HTR-8/SVneo (cell line): ENCODE data around the gene TBX5.

Source experiments
- DNase-seq: peaks from one replicate; pipeline ENCODE4 v3.0.0; 2011; ENCODE audit warnings: low spot score, mixed read lengths; ENCODE audit not compliant: insufficient read length
- FAIRE-seq: peaks from 2 replicates; lab custom pipeline; 2011; peaks lifted over from hg19 to GRCh38; lab: Jason Lieb, UNC

TBX5 gene

DNA sequence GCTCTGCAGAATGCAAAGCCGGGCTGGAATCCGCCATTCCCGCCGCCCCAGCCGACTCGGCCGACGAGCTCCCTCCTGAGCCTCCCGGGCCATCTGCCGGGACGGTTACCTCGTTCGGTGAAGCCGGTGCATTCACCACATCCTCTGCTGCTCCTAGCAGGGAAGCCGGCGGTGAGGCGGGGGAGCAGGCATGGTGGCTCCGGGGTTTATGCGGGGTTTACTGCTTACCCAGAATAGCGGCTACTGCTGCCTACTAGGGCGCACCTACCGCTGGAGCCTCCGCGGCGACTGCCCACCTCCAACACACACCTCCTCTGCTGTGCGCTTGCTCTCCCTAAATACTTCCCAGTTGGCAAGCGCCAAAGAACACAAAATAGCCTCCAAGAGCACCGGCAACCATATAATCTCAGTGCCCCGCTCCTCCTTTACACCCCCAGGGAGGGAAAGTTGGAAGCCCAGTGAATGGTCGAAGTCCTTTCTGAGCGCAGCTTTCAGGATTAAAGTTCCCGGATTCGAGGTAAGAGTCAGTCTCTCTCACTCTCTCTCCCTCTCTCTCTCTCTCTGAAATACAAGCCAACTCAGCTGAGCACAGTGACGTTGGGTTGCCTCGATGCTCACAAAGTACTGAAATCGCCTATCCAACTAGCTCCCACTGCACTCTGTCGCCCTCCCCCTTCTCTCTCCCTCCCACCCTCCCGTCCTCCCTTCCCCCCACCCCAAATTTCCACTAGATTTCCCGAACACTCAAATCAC is at the start of gene TBX5:
TSS of gene TBX5 (minus strand) at position 626 of the 753 bp plus-strand sequence. CDS start 2,246 bp downstream, outside the sequence.
- FAIRE-seq (no peak), DNase-seq (no peak)

DNA sequence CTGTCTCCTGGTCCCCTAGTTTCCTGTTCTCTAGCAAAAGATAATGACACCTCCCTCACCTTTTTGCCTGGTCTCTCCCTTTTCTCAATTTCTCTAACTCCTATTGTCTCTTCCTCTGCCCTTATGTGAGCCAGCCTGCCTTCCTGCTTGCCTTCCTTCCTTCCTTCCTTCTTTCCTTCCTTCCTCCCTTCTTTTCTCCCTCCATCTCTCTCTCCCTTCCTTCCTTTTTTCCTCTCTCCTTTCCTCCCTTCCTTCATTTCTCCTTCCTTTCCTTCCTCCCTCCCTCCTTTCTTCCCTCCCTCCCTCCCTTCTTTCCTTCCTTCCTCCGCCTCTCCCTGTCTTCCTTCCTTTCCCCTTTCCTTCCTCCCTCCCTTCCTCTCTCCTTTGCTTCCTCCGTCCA is 45.7 kb upstream of the TBX5 start:
- FAIRE-seq (no peak), DNase-seq (no peak)

DNA sequence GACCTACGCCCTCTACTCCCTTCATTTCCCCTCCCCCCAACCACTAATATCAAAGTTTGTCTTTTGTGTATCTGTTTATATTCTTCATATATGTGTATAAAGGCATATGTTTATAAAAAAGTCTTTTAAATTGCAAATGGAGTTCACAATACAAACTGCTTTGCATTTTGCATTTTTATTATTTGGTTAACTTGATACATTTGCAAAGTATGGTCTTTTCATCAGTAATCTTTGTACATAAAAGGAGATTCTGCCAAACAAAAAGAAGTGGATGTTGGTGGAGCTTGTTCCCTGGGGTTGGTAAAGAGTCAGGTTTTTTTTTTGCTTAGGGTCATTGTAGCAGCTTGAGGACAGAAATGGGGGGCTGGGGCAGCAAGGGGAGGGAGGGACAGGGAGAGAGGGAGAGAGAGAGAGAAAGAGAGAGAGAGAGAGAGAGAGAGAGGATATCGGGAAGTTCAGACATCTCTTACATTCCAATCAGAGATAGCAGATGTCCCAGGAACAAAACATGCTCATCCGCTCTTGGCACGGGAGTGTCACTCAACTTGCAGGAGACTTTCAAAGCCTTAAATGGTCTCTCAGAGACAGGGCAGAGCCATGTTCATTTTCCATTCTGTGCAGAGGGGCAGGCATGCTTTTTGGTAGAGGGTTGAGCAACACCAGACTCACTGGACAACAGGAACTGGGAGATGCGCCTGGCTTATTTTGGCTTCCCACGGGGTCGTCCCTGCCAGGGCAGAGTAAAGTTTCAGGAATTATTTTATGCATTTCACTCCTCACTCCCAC is 44.8 kb upstream of the TBX5 start:
- DNase-seq (no peak), FAIRE-seq (no peak)

DNA sequence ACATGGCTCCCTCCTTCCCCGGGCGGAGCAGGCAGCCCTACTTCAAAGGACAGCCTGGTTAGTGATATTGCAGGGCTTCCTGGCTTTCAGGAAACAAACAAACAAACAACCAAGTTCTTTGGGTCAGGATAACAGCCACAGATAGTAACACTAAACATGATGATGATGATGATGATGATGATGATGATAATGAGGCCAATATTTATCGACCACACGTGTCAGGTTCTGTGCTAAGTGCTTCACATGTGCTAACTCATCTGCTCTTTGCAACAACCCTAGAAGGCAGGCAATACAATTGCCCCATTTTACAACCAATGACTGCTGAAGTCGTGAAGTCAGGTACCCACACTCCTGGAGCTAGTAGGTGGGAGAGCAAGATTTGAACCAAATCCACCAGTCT is 44.1 kb upstream of the TBX5 start:
- DNase-seq (no peak), FAIRE-seq (no peak)

DNA sequence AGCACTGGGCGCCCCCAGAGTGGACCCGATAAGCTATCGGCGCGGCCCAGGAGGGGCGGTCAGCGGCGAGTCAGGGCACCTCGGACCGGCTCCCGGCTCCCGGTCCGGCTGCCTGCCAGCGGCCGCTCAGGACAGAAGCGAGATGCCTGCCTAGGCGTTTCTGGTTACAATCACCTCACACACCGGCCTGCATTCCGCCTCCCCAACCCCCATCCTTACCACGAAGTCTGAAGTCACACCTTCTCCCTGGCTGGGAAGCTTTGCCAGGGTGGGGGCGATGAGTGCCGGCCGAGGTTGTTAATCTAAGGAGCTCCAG is 42.6 kb upstream of the TBX5 start:
- FAIRE-seq, result no peak
- DNase-seq, result no peak

DNA sequence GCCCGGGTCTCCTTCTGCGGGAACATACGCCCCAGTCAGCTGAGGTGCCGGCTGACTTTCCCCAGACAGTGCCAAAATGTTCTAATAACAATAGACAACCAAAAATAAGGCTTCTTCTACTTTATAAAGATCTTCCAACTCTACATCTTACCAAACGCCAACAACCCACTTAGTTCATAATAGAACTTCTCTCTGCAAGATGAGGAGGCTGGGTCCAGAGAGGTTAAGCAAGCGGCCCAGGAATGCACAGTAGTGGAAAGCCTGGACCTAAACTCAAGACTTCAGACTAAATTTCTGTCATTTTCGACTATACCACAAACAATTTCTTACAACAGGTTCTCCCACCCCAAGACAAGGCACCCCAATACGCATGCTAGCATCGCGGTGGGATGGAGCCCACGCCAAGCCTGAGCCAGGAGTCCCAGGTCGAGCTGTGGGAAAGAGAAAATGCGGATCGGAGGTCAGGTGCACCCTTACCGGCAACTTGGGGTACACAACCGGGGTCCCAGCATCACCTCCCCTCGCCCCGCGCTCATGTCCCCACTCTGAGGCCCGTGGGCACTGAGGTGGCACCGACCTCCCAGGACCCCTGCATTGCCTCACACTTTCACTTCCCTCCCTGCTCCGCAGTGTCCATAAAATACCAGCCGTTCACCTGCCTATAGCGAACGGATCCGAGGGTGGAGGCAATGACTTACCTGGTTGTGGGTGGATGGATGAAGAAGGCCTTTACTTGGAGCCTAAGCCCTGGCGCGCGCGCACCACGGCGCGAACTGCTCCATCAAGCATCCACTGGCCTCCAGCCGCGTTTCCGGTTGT is 42.1 kb upstream of the TBX5 start:
- DNase-seq (no peak), FAIRE-seq (no peak)

DNA sequence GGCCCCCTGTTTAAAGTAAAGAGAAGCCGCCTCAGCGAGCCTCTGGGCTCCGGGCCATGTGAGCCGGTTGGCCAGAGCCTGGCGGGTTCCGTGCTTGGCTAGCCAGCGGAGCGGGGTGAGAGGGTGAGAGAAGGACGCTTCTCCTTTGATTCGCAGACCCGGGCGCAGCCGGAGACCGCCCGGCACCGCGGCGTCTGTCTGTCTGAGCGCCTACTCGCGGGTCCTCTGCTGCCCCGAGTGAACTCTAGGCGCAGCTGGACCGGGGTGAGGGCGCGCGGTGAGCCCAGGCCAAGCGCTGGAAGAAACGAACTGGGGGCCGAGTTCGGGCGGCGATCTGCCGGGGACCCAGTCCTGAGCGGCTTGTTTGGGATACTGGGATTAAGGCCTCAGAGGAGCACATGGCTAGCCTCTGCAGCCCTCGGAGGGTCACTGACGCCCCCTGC is 41.4 kb upstream of the TBX5 start:
- FAIRE-seq, result no peak
- DNase-seq, result no peak

DNA sequence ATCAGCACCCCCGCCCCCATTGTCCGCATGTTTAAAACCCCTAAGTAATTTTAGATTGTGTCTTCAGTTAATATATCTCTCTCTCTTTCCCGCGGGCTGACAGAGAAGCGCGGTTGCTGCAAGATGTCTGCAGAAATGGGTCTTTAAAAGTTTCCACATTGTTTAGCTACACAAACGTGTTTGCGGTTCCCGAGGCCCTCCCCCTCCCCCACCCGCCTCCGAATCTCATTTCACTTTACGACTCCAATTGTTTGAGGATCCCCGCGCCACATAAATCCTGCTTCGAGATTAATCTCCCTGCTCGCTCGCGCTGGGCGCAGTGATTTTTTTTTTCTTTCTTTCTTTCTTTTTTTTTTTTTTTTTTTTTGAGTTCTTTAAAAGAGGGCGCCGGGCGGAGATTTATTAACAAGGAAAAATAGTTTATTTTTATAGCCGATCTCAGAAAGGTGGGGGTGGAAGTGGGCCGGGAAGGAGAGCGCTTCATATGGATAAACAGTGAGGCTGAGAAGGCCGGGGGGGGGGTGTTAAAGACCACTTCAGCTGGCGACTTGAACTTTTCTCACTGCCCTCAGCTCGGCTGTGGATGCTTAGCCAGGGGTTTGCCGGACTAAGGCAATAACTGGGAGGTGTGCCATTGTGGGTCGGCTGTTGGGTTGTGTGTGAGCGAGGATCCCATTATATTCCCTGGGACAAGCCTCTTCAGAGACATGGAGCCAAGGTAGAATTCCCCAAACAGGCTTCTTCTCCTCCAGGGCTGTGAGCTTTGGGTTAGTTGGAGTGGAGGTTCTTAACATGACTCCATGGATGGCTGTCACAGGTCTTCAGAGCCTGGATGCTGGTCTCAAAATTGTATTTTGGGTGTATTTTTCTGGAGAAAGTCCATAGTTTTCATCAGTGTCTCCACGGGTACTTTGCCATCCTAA is 39.7 kb upstream of the TBX5 start:
- no peak for DNase-seq
- no peak for FAIRE-seq

DNA sequence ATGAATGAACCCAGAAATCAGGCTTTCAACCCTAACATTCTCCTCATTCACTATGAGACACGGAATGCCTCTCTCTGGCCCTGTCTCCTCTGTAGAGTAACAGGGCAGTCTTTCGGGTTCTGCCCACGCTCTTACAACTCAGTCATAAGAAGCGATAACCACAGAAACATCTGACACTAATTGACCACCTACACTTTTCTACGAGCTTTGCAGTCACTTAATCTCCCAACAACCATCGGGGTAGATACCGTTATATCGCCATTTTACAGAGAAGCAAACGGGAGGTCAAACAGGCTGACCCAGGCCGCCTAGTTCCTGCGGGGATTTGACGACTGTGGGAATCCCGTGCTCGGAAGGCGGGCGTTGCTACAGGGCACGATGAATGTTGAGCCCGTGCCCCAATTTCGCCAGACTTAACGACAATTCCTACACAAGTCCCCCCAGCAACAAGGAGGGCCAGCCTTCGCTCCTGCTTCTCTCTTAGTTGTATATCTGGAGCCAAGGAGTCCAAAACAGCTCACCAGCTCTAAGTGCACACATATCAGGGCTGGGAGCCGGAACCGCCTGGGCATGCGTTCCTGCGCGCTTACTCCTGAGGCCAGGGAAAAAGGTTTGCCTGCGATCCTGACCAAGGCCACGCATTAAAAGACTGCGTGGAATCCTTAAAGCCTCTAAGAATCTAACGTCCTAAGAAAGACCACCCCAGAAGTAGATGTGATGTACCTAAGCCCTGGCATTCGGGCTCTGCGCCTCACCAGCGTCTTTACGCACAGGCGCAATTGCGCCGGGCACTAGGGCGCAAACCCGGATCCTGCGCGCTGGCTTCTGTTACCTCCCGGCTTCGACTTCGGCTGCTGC is 38.7 kb upstream of the TBX5 start:
- no peak for FAIRE-seq
- no peak for DNase-seq

DNA sequence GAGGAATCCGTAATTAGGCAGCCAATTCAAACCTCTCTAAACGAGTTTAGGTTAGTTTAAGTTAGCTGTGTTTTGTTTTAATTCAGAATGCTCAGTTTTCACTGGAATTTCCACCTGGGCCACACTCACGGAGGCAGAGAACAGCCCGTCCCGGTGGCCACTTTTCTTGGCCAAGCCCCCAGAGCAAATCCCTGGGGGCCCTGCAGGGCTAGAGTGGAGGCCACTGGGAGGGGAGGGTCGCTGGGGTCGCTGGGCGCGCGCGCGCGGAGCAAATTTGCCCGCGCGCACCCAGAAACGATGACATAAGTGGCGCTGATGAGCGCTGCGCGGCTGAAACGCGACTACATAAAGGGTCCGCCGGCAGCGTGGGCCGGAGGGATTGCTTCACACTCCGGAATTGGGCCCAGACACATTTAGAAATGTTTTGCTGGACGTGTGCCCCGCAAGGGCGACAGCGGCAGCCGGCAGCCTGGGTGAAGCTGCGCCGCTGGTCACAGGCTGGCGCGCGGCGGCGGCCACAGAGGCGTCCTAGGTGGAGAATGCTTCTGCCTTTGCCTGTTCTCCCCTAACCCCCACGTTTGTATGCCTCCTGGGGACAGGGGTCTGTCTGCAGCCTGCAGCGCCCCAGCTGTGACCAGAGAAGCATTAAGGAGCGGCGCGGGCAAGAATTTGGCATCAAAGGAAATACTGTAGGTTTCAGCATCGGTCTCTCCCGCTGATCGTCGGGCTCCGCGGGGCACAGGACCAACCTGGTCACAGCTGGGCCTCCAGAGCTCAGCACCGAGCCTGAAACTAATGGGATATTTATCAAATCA is 37.9 kb upstream of the TBX5 start:
- DNase-seq (no peak), FAIRE-seq (no peak)

DNA sequence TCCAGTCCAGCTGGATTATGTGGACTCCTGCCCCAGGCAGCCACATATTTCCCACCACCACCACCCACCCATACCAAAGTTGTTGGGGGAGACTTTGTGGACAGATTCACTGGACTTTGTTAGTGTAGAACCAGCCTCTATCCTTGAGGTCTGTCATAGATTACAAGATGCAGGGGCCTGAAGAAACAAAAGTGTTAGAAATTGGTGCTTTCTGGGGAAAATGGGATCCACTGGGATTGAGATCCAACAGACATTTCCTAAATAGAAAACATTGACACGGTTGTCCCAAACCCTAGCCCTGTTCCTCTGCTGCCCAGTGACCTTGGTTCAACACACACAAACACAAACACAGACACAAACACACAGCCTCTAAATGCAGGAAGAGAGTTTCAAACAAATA is 36.6 kb upstream of the TBX5 start:
- FAIRE-seq (no peak), DNase-seq (no peak)

DNA sequence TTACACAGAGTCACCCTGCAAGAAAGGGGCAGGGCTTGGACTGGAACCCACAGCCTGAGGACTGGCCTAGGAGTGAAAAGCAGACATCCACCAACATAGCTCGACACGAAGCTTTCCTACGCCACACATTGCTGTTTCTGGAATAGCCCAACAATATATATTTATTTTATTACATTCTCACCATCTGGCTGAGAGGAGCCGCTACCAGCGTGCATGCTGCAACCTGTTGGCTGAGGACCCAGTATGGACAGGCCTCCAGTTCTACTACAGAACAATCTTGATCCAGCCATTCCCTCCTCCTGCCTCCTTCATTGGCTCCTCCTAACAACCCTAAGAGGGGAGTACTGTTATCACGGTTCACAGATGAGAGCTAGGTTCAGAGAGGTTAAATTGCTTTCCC is 35.6 kb upstream of the TBX5 start:
- no peak for FAIRE-seq
- DNase-seq, result no peak

DNA sequence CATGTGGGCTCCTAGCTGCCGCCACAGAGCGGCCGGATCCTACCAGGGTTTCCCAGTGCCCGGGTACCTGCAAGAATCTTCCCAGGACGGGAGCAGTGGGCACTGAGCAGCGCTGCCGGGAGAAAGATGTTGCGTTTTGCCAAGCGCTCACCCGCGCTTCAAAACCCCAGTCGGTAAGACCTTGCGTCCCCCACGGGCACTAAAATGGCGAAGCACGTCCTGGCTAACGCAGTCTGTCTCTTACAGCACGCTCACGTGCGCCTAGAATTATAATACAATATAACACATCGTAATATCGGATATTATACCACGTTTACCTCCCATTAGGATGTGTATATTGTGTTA is 35.1 kb upstream of the TBX5 start:
- DNase-seq (no peak), FAIRE-seq (no peak)

DNA sequence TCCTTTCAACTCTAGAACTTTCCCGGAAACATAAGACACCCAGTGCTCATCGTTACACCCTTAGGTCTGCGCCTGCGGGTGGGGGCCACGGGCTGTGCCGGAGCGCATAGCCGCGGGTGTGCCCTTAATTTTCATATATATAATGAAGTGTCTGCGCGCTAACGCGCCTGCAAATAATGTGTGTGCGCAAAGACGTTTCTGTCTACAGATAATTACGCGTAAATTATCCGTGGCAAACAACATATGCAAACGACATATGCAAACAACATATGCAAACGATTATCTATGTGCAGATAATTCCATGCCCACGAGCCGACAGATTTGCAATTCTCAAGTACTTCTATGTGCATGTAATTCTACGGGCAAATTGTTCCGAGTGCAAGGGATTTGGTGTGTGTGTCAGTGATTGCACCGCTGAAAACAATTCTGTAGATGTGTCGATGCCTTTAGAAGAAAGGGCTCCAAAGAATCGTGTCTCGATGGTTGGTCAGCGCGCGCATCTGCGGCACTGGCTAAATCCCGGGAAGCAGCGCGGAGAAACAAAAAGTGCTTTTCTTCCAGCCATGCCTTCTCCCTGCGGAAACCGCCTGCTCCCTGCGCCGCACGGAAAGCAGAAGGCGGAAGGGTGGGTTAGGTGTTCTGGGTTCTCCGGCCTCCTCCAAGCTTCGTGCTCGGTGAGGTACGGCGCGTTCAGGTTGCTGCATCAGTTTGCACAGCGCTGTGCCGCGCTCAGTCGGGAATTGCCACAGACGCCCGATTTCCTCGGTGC is 34.5 kb upstream of the TBX5 start:
- FAIRE-seq, result no peak
- DNase-seq, result no peak

DNA sequence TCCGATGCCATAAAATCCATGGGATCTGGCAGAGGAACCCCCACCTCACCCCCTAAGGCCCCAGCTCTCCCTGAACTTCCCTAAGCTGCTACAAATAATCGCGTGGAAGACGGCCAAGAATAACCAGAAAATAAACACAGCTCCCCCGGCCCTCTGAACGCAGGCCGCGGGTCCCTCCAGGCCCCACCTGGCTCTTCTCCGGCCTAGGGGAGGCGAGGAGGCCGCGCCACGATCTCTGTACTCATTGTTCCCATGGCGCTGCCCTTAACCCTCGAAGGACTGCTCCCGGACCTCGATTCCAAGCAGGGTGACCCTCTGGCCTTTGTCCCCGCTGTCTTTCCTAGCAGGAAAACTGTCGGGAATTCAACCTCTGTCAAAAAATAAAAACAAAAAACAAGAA is 33.9 kb upstream of the TBX5 start:
- no peak for FAIRE-seq
- DNase-seq, result no peak

DNA sequence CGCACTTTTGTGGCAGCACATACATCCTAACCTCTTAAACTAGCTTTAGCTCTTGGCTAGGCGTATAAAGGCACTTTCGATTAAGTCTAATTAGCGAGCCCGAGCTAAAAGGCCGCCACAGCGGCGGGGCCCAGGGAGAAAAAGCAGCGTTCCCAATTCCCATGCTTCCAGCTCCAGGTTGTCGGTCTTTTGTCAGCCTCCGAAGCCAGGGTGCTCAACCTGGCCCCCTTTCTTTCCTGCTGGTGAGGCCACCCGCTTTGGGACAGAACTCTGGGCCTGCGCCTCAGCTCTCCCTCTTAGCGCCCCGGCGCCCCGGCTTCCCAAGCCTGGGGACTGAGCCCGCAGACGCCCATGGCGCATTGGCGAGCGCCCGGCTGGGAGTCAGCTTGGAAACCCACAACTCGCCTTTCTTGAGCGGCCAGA is 33.3 kb upstream of the TBX5 start:
- FAIRE-seq (no peak), DNase-seq (no peak)

DNA sequence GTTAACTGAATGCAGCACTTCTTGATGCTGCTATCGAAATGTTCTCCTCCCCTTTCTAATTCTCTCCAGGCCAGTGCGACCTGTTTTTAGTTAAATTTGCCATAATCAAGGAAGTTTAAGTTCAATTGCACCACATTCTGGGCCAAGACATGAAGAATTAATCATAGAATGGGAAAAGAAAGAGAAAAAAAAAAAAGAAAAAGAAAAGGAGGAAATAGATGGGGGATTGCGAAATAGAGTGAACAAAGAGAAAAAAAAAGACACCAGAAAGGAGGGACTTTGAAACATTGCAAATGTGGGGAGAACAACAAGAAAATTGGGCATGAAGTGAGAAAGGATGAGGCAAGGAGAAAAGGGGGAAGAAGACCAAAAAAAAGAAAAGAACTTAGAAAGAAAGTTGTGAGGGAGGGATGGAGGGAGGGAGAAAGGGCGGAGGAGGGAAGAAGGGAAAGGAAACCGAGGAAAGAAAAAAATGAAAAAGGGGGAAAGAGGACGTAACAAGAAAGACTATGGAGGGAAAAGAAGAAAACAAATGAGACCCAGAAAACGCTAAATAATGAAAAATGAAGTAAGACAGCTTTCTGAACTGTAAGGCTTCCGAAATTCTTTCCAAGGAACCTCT is 32.8 kb upstream of the TBX5 start:
- FAIRE-seq (no peak), DNase-seq (no peak)
